Testis (tissue), 2 donors: ENCODE measurements around the gene SPSB1.

ENCODE experiments used
- POLR2A ChIP-seq: fragments of 450-650 bp; IDR thresholded peaks from one replicate; pipeline ENCODE4 v1.6.1; 2017; ENCODE audit warnings: antibody characterized with exemption, mild to moderate bottlenecking, moderate library complexity
- TF ChIP-seq, protein P1 (sequence below), 3 experiments: fragments of 450-650 bp in 2 of 3; fragments of 200-600 bp in 1 of 3; sonication (generic) in 1 of 3; IDR thresholded peaks; one replicate each; pipeline ENCODE4 v1.5.1; 2016 to 2019; ENCODE audit warnings: antibody characterized with exemption in 3 of 3, mild to moderate bottlenecking in 2 of 3, moderate library complexity in 1 of 3

DNA sequence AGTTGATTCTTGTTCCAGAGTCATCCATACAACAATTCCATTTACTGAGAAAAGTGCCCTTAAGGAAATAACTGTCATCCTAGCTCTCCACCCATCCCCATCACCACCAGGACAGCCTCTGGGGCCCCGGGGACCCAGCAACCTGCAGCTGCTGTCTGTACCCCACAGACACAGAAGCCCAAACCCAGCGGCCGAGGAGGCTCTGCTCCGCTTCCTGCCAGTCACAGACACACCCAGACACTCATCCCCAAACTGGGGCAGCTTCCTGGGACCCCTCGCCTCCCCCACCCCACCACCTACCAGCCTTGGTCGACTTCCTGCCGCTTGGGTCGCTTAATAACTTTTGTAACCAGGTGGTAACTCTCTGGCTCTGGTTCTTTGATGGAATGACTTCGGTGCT, 125.0 kb downstream of the SPSB1 start:
- no peak for TF ChIP-seq POLR2A
- TF ChIP-seq, protein P1, sequence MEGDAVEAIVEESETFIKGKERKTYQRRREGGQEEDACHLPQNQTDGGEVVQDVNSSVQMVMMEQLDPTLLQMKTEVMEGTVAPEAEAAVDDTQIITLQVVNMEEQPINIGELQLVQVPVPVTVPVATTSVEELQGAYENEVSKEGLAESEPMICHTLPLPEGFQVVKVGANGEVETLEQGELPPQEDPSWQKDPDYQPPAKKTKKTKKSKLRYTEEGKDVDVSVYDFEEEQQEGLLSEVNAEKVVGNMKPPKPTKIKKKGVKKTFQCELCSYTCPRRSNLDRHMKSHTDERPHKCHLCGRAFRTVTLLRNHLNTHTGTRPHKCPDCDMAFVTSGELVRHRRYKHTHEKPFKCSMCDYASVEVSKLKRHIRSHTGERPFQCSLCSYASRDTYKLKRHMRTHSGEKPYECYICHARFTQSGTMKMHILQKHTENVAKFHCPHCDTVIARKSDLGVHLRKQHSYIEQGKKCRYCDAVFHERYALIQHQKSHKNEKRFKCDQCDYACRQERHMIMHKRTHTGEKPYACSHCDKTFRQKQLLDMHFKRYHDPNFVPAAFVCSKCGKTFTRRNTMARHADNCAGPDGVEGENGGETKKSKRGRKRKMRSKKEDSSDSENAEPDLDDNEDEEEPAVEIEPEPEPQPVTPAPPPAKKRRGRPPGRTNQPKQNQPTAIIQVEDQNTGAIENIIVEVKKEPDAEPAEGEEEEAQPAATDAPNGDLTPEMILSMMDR (IDR thresholded peaks at IDR 0.05), result no peak
